HepG2 (cell line): Measurements from ENCODE around the gene P3H3. TPM values are rescaled to one million over a fixed set of nuclear protein-coding genes. Genes with fewer than 3 reads are reported as not detected.

Experiments
- ATF3 ChIP-seq: sonication (generic); formaldehyde crosslinking; IDR thresholded peaks from 2 replicates; pipeline ENCODE4 v1.4.0; 2020; ENCODE audit warnings: missing genetic modification reagents
- CEBPG ChIP-seq: IDR thresholded peaks from 2 replicates; pipeline ENCODE4 v1.6.1; 2016
- CSRNP2 ChIP-seq: sonication (generic); formaldehyde crosslinking; conservative IDR thresholded peaks from 2 replicates; pipeline ENCODE4 v1.8.0; 2022; ENCODE audit warnings: low read depth, missing genetic modification reagents
- EP300 ChIP-seq, 3 experiments: sonication (generic) in 1 of 3; formaldehyde crosslinking in 1 of 3; IDR thresholded peaks; 2 replicates each; pipeline versions ENCODE4 v1.5.1 to v1.6.1; 2011 to 2020; ENCODE audit warnings: low read depth in 2 of 3, low read length in 2 of 3, borderline replicate concordance in 1 of 3, improper control_type of control experiment in 1 of 3, mild to moderate bottlenecking in 1 of 3, missing genetic modification reagents in 1 of 3, moderate library complexity in 1 of 3
- PCBP1 ChIP-seq: fragments of 200-400 bp; formaldehyde crosslinking; IDR thresholded peaks from 2 replicates; pipeline ENCODE4 v1.6.1; 2017; ENCODE audit warnings: mild to moderate bottlenecking, low read depth, low read length, borderline replicate concordance
- PRDM10 ChIP-seq: sonication (generic); formaldehyde crosslinking; IDR thresholded peaks from 2 replicates; pipeline ENCODE4 v1.4.0; 2020; ENCODE audit warnings: low read depth, missing genetic modification reagents
- RARG ChIP-seq: sonication (generic); formaldehyde crosslinking; IDR thresholded peaks from 2 replicates; pipeline ENCODE4 v1.4.0; 2020; ENCODE audit warnings: low read depth, mild to moderate bottlenecking, missing genetic modification reagents
- RFX1 ChIP-seq: fragments of 450-650 bp; IDR thresholded peaks from 2 replicates; pipeline ENCODE4 v1.6.1; 2017
- TAF1 ChIP-seq: sonication (generic); formaldehyde crosslinking; IDR thresholded peaks from 2 replicates; pipeline ENCODE4 v1.4.0; 2020; ENCODE audit warnings: missing genetic modification reagents
- THAP7 ChIP-seq: sonication (generic); formaldehyde crosslinking; IDR thresholded peaks from 2 replicates; pipeline ENCODE4 v1.8.1; 2023; ENCODE audit warnings: mild to moderate bottlenecking, missing genetic modification reagents
- ZBTB1 ChIP-seq: sonication (generic); formaldehyde crosslinking; IDR thresholded peaks from 2 replicates; pipeline ENCODE4 v1.4.0; 2020; ENCODE audit warnings: missing genetic modification reagents, borderline replicate concordance
- ZFP1 ChIP-seq: IDR thresholded peaks from 2 replicates; pipeline ENCODE4 v1.6.1; 2016
- ZNF18 ChIP-seq: sonication (generic); formaldehyde crosslinking; IDR thresholded peaks from 2 replicates; pipeline ENCODE4 v1.8.0; 2022; ENCODE audit warnings: mild to moderate bottlenecking, missing genetic modification reagents; ENCODE audit not compliant: insufficient replicate concordance
- ZNF382 ChIP-seq: sonication (generic); formaldehyde crosslinking; IDR thresholded peaks from 2 replicates; pipeline ENCODE4 v1.5.0; 2020; ENCODE audit warnings: missing genetic modification reagents, mild to moderate bottlenecking, borderline replicate concordance
- ZNF431 ChIP-seq: sonication (generic); formaldehyde crosslinking; IDR thresholded peaks from 2 replicates; pipeline ENCODE4 v1.9.0; 2022; ENCODE audit warnings: missing genetic modification reagents, low read depth, mild to moderate bottlenecking, borderline replicate concordance
- ZNF556 ChIP-seq: sonication (generic); formaldehyde crosslinking; IDR thresholded peaks from 2 replicates; pipeline ENCODE4 v1.4.0; 2020; ENCODE audit warnings: mild to moderate bottlenecking, missing genetic modification reagents, borderline replicate concordance
- ZNF572 ChIP-seq: sonication (generic); formaldehyde crosslinking; IDR thresholded peaks from 2 replicates; pipeline ENCODE4 v1.5.1; 2020; ENCODE audit warnings: mild to moderate bottlenecking, missing genetic modification reagents
- ZNF704 ChIP-seq: sonication (generic); formaldehyde crosslinking; IDR thresholded peaks from 2 replicates; pipeline ENCODE4 v1.8.1; 2023; ENCODE audit warnings: mild to moderate bottlenecking, inconsistent platforms, moderate library complexity, missing genetic modification reagents, borderline replicate concordance
- polyA plus RNA-seq, 8 experiments: library from polyadenylated mRNA; depleted of rRNA in 3 of 8; stranded (reverse) in 7 of 8; unstranded in 1 of 8; fragments of >200 nt; fragmentation: Illumina TruSeq in 4 of 8; extraction: Trizol in 4 of 8; gene quantifications; 2 replicates each; pipeline versions ENCODE4 v1.2.1 to v1.2.3, GENCODE V29; 2011 to 2016; ENCODE audit warnings: low read depth in 4 of 8, missing spikeins in 1 of 8, mixed read lengths in 1 of 8; ENCODE audit not compliant: insufficient read depth in 1 of 8
- total RNA-seq, 5 experiments: library from RNA; depleted of rRNA; stranded (reverse); fragments of >200 nt; fragmentation: Illumina TruSeq; extraction: Trizol; gene quantifications; 2 replicates each; pipeline ENCODE4 v1.2.3, GENCODE V29; 2016; ENCODE audit warnings: low read depth in 1 of 5

The P3H3 gene
- total and polyA plus RNA-seq, 2 of the 13 experiments (the other 11 are each of a cell fraction or from before 2014, with no cell fraction given) = 20.1 to 20.5 TPM

- TF ChIP-seq ZFP1 (CRISPR knock-in tag) (0 out of 2 replicates have a peak, but pooled peaks have one; percentile 43), PRDM10 (CRISPR knock-in tag) (peak; percentile 74; the same call in 1 of the 2 replicates), RFX1 (no peak), ZNF572 (CRISPR knock-in tag) (peak; percentile 64; the same call in 1 of the 2 replicates), ZNF704 (no peak), CEBPG (CRISPR knock-in tag) (no peak), THAP7 (CRISPR knock-in tag) (no peak), ATF3 (CRISPR knock-in tag) (no peak), ZNF382 (CRISPR knock-in tag) (no peak), CSRNP2 (no peak), ZBTB1 (CRISPR knock-in tag) (no peak), ZNF18 (CRISPR knock-in tag) (no peak), ZNF431 (CRISPR knock-in tag) (peak; percentile 83), RARG (no peak), ZNF556 (no peak; the same call in 1 of the 2 replicates), EP300 (IDR thresholded peaks at IDR 0.05; ENCODE audit: low read depth in 2 of 2, low read length in 2 of 2) (peak in 1 of 2 experiments; percentile 41; a peak in 2 of 4 replicates), EP300 (CRISPR knock-in tag; IDR thresholded peaks at IDR 0.05; ENCODE audit: borderline replicate concordance) (peak; percentile 53; the same call in 1 of the 2 replicates), TAF1 (no peak), PCBP1 (0 out of 2 replicates have a peak, but pooled peaks have one; percentile 52)
These were observed 49.3 kb upstream of the P3H3 start (continued) for GRCh38 chr12:6778574-6779550.
